Retinal pigment epithelial cell (primary cell): ENCODE data around the gene GINM1.

Experiments
- DNase-seq: peaks from one replicate; pipeline ENCODE4 v3.0.0-alpha.2; 2010; ENCODE audit warnings: low read depth
- H3K4me3 ChIP-seq: 2 replicates; pipeline ENCODE4 v1.5.1; 2011; ENCODE audit warnings: mild to moderate bottlenecking, low read length, control low read depth, moderate library complexity
- TF ChIP-seq, protein P1 (sequence below): conservative IDR thresholded peaks from 2 replicates; pipeline ENCODE4 v1.5.1; 2011; ENCODE audit warnings: low read depth, low read length, control low read depth, inconsistent platforms

The GINM1 gene

DNA sequence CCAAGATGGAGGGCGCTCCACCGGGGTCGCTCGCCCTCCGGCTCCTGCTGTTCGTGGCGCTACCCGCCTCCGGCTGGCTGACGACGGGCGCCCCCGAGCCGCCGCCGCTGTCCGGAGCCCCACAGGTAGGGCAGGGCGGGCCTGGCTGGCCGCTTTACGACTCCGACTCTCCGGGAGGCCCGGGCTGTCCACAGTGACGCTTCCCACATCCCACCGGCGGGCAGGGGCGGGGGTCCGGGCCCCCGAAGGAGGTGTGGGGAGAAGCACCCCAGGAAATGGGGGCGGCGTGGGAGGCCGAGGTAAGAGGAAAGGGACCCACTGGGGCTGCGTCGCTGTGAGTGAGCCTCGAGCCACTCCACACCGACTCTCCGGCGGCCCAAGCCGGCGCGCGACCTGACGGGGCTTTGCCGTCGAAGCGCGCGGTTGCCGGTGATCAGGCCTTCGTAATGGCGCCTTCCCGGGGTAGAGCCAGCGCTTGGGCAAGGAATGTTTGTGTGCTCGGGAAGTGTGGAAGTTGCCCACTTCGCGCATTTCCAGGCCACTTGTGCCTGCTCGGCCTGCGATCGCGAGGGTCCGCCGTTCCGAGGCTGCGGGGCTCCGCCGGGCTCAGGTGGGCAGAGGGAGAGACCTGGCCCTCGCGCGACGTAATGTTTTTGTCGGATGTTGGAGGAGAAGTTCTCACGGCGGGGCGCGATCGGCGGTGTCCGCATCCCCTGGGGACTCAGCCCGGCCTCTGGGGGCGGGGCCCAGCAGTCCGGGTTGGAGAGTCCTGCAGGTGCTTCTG, 427 bp downstream of the GINM1 start:
- no peak for DNase-seq
- TF ChIP-seq, protein P1, sequence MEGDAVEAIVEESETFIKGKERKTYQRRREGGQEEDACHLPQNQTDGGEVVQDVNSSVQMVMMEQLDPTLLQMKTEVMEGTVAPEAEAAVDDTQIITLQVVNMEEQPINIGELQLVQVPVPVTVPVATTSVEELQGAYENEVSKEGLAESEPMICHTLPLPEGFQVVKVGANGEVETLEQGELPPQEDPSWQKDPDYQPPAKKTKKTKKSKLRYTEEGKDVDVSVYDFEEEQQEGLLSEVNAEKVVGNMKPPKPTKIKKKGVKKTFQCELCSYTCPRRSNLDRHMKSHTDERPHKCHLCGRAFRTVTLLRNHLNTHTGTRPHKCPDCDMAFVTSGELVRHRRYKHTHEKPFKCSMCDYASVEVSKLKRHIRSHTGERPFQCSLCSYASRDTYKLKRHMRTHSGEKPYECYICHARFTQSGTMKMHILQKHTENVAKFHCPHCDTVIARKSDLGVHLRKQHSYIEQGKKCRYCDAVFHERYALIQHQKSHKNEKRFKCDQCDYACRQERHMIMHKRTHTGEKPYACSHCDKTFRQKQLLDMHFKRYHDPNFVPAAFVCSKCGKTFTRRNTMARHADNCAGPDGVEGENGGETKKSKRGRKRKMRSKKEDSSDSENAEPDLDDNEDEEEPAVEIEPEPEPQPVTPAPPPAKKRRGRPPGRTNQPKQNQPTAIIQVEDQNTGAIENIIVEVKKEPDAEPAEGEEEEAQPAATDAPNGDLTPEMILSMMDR = no peak
- H3K4me3 ChIP-seq = peak overlapping the region; percentile 87

DNA sequence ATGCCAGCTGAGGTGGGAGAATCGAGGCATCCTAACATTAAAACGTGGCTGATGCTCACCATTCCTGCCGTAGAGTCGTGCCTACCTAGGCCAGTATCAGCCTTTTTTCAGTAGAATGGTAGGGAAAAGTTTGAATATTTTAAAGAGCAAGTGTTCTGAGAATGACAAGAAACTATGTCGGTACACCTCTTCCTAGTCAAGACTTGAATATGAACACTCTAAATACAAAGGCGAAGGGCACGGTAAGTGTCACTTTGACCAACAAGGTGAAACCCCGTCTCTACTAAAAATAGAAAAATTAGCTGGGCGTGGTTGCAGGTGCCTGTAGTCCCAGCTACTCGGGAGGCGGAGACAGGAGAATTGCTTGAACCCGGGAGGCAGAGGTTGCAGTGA, 1.0 kb downstream of the GINM1 start:
- H3K4me3 ChIP-seq = peak overlapping the region; percentile 87
- no peak for DNase-seq
- TF ChIP-seq, protein P1 = no peak

- TF ChIP-seq, protein P1 = no peak
- H3K4me3 ChIP-seq = no peak overlapping the region
- DNase-seq = no peak
Observed at GRCh38 chr6:149567945-149568585, 1.9 kb downstream of the GINM1 start.

DNA sequence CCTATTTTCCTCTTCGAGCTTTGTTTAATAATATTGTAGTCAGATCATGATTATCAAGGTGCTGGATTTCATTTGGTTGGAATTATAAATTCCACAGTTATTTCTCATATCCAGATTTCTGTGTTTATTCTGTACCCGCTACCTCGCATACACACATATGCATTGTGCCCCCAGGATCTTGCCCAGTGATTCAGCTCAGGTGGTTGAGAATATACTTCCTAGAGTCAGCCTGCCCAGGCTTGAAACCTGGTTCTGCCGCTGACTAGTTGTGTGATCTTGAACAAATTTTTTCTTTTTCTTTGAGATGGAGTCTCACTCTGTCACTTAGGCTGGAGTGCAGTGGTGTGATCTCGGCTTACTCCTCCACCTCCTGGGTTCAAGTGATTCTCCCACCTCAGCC, 14.7 kb downstream of the GINM1 start:
- H3K4me3 ChIP-seq = no peak overlapping the region
- DNase-seq = no peak
- TF ChIP-seq, protein P1 = no peak

DNA sequence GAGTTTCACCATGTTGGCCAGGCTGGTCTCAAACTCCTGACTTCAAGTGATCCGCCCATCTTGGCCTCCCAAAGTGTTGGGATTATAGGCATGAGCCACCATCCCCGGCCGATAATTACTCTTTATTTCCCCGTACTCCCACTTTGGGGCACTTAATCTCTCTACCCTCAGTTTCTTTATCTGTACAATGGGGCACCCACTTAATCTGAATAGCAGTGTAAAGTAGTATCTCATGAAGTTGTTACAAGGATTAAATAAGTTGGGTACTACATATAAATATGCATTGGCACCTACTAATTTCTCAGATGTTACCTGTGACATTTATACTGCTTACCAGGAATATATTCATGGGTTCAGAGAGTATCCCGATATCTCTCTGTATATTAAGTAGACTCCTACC, 15.2 kb downstream of the GINM1 start:
- no peak overlapping the region for H3K4me3 ChIP-seq
- no peak for DNase-seq
- TF ChIP-seq, protein P1 = no peak

DNA sequence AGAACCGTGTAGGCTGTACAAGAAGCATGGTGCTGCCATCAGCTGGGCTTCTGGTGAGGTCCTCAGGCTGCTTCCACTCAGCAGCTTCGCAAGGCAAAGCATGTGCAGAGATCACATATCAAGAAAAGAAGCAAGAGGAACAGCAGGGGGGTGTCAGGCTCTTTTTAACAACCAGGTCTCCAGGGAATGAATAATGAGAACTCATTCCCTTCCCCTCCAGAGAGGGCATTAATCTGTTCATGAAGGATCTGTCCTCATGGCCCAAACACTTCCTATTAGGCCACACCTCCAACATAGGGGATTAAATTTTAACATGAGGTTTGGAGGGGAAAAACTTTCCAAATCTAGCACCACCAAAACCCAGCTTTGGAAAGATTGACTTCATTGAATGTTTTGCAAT, 20.0 kb downstream of the GINM1 start:
- H3K4me3 ChIP-seq = no peak overlapping the region
- no peak for DNase-seq

More for the DNA sequence above, 20.0 kb downstream of the GINM1 start:
- TF ChIP-seq, protein P1 = no peak
